DMS114 treated with DMSO at 0.1 percent for 48 hours (cell line): ENCODE measurements around the gene NAA16.
"Not testable (repeated sequence)": the region's sequence is repeated elsewhere in the genome, so short reads cannot be mapped to it uniquely, and the experiment has no call there.

Experiments used
- DNase-seq: peaks from one replicate; lab custom pipeline; 2025; ENCODE audit not compliant: unreplicated experiment; lab: John Stamatoyannopoulos, UW

NAA16 gene

GRCh38 chr13:41403983-41404382, 92.9 kb downstream of the NAA16 start:
- DNase-seq = no peak

DNA sequence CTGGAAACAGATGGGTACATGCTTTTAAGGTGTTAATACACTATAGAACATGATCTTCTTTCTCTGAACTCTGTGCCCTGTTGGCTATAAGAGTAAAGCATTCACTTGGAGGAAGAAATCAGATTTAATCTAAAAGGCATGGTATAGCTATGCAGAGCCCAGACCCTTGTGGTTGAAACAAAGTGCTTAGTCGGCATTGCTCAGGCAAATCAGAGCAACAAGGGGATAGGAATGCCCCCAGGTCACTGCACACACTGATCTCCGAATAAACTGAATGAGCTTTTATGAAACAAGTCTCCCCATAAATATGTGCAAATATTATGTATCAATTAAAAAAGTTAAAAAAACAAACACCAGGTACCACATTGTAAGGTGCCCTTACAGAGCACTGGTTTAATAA, 94.3 kb downstream of the NAA16 start:
- no peak for DNase-seq

- DNase-seq = no peak
Measured at GRCh38 chr13:41407380-41407779, 96.3 kb downstream of the NAA16 start.

GRCh38 chr13:41408121-41408520, 97.1 kb downstream of the NAA16 start:
- DNase-seq = no peak

DNA sequence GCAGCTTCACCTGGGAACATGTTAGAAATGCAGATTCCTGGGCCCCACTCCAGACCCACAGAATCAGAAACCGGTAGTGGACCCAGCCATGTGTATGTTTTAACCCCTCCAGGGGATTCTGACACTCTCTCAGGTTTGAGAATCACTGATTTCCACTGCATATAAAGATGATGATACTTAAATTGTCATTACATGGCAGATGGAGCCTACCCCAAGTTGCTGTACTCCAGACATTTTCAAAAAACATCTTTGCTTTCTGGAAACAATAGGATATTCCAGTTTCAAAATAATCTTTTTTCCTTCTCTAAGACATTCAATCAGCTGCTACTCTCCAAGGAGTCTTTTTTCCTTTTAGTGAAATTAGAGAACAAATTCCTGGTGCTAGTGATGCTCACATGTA, 97.7 kb downstream of the NAA16 start:
- DNase-seq = no peak

- no peak for DNase-seq
Measured at GRCh38 chr13:41409611-41410010, 98.5 kb downstream of the NAA16 start.

DNA sequence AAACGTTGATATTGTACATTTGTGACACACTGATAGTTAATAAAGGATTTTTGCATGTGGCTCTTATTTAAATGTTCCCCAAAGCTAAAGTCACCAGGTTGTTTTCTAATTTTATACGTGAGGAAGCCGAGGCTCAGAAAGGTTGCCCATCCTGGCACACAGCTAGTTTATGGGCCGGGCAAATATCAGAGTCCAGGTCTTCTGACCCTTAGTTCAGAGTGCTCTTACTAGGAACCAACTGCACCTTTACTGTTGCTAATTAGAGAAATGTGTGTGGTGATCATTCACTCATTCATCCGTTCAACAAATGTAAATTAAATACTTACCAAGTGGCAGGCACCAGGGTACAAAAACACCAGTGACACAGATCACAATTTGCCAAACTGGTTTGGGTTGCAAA, 100.0 kb downstream of the NAA16 start:
- no peak for DNase-seq

GRCh38 chr13:41411522-41411921, 100.5 kb downstream of the NAA16 start:
- no peak for DNase-seq

DNA sequence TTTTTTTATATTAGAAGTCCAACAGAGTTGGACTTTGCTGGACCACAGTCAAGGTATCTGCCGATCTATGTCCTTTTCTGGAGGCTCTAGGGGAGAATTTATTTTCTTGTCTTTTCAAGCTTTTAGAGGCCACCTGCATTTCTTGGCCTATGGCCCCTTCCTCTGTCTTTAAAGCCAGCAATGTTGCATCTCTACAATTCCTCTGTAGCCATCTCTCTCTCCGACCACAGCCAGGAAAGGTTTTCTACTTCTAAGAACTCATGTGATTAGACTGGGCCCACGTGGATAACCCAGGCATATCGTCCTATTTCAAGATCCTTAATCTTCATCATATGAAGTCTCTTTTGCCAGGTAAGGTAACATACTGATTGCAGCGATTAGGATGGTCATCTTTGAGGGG, 102.8 kb downstream of the NAA16 start:
- no peak for DNase-seq

DNA sequence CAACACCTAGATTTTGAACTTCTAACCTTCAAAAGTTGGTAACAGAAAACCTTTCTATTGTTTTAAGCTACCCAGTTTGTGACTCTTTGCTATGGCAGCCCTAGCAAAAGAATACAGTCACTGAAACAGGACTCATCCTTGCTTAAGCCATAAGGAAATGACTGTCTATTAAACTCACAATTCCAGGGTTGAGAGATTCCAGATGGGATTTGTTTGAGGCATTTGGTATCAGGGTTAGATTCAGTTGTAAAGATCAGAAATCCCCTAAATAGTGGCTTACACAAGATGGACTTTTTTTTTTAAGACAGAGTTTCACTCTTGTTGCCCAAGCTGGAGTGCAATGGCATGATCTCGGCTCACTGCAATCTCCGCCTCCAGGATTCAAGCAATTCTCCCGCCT, 105.2 kb downstream of the NAA16 start:
- DNase-seq = no peak

- no peak for DNase-seq
Measured at GRCh38 chr13:41418027-41418426, 107.0 kb downstream of the NAA16 start.

- no peak for DNase-seq
Measured at GRCh38 chr13:41418731-41419130, 107.7 kb downstream of the NAA16 start.

DNA sequence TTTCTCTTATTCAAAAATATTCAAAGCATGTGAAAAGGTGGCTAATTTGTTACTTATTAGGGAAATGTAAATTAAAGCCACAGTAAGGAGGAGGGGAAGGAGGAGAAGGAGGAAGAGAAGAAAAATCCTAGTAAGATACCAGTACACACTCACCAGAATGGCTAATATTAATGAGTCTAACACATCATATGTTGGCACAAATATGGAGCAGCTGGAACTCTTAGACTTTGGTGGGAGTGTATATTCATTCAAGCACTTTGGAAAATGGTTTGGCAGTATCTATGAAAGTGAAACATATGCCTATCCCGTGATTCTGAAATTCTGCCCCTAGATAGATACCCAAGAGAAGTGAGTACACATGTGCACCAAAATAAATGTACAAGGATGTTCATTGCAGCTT, 108.1 kb downstream of the NAA16 start:
- no peak for DNase-seq

- DNase-seq = no peak
Measured at GRCh38 chr13:41420146-41420545, 109.1 kb downstream of the NAA16 start.

GRCh38 chr13:41421330-41421729, 110.3 kb downstream of the NAA16 start:
- DNase-seq = not testable (repeated sequence)

DNA sequence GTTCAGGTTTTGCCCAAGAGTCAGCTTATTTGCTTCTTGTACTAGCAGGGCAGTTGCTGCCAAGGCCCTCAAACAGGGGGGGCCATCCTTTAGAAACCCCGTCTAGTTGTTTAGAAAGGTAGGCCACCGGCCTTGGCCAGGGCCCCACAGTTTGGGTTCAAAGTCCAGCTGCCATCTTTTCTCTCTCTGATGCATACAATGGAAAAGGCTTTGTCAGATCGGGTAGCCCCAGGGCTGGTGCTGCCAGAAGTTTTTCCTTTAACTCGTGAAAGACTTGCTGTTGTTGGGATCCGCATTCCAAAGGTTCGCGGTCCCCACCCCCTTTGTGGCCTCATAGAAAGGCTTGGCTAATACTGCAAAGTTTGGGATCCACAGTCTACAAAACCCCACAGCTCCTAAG, 110.9 kb downstream of the NAA16 start:
- DNase-seq = not testable (repeated sequence)

DNA sequence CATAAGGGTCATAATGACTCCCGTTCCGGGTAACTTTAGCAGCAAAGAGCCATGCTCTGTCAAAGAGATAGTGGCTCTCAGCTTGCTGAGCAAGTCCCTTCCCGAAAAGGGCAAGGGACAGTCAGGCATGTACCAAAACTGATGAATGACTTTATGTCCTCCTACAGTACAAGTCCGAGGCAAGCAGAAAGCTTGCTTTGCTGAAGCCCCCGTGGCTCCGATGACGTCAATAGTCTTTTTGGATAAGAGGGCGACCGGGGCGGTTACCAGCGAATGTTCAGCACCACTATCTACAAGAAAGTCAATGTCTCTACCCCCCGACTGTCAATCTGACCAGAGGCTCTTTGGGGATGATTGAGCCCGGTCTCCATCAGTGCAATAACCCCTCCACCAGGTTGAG, 112.2 kb downstream of the NAA16 start:
- DNase-seq = not testable (repeated sequence)

- not testable (repeated sequence) for DNase-seq
Measured at GRCh38 chr13:41424675-41425074, 113.6 kb downstream of the NAA16 start.

DNA sequence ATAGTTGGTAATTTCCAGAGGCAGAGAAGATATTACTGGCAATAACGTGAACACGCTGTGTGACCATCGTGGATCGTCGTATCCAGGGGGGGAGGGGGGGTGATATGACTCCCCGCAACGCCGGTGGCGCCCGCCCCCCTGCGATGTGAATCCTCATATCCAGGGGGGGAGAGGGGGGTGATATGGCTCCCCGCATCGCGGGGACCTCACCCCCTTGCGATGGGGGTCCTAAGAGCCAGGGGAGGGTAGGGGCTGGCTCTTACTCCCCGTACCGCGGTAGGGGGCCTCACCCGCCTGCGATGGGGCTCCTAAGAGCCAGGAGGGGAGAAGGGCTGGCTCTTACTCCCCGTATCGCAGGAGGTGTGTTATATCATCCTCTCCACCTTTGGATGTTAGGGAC, 115.0 kb downstream of the NAA16 start:
- no peak for DNase-seq
